HG03575 (cell line): ENCODE measurements around the gene STRBP.

Experiments used
- ATAC-seq: cut with Tn5 transposase; IDR thresholded peaks from one replicate; pipeline ENCODE4 v1.9.1; 2021; ENCODE audit not compliant: unreplicated experiment, insufficient number of reproducible peaks, low FRiP score; ENCODE audit errors: extremely low read depth

The STRBP gene

DNA sequence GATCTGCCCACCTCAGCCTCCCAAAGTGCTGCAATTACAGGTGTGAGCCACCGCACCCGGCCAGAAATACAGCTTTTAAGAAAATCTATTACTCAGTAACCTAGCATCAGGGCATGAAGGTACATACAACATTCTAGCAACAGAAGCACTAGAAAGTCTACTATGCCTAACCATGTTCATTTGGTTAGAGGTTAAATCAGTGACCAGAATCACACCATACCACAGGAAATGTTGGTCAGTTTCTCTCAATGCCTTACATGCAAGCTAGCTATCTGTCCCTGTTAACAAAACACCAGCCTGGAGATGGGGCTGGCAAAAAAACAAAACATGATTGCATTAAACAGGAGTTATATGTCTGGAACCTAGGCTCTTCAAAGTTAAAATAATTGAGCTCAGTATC, 104.1 kb downstream of the STRBP start:
- ATAC-seq = no peak

DNA sequence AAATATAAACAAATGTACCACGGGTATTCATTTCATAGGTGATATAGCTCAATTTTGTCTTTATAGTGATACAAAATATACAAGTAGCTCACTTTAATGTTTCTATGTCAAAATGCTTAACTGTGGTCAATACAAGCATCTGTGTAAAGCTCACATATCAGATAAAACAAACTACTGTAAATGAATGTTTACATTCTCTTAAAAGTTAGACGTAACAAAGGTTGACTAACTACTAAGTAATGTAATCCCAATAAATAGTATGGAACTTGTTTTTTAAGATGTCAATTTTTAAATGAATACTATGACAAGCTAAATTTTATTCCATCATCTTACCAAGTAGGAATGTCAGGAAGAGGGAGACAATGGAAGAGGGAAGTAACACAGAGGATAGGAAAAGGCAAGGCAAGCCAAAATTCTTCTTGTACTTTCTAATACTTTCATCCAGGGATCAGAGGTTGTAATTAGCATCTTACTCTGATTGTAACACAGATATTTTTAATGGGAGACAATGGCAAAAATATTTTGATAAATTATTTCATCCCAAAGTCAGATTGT, 105.5 kb downstream of the STRBP start:
- no peak for ATAC-seq

DNA sequence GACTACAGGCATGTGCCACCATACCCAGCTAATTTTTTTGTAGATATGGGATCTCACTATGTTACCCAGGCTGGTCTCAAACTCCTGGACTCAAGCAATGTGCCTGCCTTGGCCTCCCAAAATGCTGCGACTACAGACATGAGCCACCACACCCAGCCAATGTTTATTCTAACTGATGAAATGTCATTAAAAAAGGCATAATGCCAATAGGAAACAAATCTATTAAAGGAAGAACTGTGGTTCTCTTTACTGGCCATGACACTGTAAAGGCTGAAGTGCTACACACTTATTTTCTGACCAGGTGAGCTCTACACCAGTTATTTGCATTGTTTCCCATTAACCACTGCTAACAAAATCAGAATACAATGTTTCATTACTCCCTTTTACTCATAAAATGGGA, 106.0 kb downstream of the STRBP start:
- ATAC-seq = no peak

DNA sequence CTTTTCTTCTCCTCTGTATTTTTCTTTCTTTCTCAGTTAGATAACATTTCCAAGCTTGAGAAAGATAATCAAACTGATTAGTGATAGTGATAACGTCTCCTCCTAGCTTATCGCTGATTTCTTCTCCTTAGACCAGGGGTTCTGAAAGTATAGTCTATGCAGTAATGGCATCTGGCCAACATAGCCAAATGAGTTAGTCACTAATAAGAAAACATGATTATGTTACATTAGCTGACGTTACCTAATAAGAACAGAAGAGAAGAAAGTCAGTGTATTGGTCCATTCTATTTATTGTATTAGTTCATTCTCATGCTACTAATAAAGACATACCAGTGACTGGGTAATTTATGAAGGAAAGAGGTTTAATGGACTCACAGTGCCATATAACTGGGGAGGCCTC, 111.2 kb downstream of the STRBP start:
- no peak for ATAC-seq

DNA sequence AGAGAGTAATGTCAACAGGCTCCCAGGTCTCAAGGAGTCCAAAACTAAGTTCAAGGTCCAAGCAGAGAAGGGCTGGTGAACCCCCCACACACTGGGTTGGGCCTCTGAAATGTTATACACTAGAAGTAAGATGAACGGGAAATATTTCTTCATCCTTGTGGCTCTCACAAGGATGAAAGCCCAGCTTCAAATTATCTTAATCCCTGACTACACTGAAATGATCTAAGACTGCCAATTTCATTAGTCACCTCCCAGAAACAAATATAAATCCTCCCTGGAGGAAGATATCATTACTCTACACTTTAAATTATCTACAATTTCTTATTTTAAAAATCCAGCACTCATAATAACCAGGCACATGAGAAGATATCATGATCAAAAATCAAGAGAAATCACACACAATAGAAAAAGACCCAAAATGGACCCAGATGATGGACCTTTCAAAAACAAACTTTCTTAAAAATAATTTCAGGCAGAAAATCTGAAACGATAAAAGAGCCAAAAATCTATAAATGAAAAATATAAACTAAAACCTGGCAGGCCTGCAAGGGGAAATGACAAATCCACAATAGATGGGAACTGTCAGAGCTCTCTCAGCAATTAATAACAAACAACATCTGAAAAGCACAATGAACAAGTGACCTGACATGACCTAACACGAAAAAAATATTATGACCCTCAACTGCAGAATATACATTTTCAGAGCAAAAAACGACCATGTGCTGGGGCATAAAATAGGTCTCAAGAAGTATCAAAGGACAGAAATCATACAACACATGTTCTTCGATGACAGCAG, 117.5 kb downstream of the STRBP start:
- no peak for ATAC-seq

DNA sequence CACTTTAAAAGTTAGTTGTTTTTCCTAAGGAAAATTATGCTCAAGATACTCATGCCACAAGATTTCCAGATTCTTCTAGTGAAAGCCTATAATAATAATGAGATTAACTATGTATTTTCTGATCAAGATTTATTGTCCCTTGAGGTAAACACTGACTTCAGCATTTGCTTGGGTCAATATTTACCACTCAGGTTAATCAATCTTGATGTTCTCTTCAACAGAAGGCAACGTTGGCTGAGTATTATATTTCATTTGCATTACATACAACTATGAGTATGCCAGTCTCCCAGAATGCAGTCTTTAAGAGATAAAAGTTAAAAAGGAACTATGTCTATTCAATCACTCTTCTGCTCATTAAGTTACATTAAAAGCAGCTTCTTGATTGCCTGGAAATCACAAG, 119.3 kb downstream of the STRBP start:
- no peak for ATAC-seq

DNA sequence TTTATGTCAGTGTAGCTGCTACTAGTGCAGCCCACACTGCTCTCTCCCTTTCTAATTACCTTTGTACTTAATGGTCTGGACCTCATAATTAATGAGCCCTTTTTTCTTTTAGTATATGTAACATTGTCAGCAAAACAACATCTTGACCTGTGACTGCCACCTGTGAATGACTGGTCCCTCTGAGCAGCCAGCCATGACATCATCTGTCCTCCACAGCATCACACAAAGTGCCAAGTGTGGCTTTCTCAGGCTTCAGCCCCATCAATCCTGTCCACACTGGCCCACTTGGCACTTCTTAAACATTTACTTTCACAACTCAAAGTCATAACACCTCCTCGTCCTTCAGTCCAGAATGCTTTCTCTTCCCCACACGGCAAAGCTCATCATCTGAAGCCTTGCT, 130.2 kb downstream of the STRBP start:
- ATAC-seq = no peak

DNA sequence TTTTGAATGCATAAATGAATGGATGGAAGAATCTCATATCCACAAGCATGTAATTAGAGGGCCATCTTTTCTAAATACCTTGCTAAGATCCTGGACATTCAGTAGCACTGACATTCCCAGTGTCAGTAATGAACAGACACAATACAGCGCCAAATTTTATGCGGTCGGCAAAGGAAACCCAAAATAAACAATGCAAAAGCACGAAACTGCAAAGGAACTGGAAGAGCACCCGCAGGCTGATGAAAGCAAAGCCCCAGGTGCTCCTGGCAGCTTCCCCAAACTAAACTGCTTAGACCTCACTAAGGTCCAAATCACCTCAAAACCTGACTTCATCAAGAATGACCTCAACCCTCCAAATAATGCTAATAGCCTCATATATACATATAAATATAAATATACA, 133.0 kb downstream of the STRBP start:
- ATAC-seq = no peak

DNA sequence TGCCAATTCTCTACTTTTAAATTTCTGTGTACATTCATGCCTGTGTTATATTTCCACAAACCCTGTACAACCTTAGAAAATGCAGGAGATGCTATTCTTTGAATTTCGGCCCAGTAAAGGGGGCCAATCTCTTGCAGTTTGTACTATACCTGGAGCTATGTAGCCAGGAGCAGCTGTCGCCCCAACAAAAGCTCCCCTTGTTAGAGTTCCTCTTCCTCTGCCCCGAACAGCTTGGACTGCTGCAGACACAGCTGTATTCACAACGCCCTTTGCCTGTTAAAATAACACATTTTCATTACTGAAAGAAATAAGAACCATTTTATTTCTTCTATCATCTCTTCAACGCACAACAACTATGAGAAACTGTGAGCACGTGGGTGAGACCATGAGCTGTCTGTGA, 135.7 kb downstream of the STRBP start:
- ATAC-seq = no peak

DNA sequence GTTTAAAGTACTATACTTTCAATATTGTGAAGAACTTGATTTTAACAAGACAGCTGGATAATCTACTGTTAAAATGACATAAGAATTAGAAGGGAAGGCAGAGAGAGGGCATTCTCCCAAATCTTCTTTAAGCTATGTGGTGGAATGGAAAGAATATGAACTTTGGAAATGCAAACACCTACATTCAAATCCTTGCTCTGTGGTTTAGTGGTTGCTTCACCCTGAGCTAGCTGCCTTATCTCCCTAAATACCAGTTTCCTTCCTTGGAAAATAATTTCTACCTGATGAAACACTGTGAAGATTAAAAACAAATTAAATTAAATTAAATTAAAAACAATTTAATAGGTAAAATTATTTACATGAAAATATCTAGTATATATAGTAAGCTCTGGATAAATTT, 136.4 kb downstream of the STRBP start:
- ATAC-seq = no peak

DNA sequence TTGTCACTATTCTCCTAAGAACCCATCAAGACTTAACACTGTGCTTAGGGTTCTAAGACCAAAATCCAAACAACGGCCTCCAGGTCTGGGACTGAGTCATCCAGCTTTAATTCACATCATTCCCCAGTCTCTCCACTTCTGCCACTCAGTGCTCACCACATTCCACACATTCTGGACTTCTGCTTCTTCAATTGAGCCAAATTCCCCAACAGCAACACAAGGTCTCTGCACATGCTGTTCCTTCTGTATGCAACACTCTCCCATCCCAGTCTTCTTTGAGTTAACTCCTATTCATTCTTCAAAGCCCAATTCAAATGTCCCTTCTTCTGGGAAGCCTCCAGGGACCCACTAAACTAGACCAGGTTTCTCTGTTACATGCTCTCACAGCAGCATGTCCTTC, 137.1 kb downstream of the STRBP start:
- no peak for ATAC-seq

DNA sequence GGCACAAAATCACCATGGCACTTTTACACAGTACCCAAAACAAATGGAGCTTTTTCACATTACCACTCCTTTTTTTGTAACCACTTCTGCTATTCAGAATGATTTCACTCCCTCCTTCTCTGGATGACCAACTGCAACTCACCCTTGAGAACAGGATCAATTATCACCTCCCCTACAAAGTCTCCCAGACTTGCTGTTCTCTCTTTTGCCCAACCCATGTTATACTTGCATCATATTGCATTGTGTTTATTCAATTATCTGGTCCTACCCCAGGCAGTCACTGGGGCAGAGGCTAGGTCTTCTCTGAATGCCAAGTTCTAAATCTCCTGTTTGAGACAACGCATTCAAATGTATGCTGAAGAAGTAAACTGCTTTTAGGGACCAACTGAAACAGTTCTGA, 139.0 kb downstream of the STRBP start:
- ATAC-seq = no peak

DNA sequence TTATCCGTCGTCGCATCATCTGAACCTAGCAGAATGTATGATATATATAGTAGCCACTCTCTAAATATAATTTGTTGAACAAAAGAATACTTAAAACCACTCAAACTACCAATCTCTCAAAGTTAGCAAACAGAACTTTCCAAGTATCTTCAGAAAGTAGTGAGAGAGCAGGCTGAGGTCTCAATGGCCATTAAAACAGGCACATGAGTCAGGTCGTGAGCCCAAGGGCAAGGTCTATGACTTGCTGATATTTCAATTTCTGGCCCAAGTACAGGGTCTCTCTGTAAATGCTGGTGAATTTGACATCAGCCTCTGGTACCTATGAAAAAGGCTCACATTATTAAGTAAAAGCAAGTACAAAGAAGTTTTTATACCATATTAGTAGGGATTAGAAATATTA, 139.8 kb downstream of the STRBP start:
- ATAC-seq = no peak

DNA sequence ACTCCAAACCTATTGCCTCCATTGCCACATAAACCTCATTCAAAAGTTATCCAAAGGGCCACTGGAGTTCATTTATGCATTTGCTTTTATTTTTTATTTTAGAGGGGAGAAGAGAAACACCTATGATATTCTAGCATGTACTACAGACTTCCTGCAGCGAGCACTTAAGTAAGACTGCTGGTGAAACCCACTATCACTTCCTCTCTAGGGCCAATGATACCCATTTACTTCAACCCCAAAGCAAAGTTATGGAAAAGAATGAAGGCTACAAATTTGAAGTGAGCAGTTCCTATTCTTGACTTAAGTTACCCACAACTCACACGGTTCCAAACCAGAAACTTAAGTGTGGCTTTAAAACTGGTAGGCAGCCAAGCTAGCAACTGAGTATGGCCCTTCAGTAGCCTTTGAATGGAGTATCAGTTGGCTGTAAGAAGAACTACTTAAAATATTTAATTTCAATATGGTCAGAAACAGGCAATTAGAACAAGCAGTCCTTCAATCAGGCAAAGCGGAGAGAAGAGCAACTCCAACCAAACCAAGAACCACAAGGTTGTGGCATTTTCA, 140.8 kb downstream of the STRBP start:
- ATAC-seq = no peak

DNA sequence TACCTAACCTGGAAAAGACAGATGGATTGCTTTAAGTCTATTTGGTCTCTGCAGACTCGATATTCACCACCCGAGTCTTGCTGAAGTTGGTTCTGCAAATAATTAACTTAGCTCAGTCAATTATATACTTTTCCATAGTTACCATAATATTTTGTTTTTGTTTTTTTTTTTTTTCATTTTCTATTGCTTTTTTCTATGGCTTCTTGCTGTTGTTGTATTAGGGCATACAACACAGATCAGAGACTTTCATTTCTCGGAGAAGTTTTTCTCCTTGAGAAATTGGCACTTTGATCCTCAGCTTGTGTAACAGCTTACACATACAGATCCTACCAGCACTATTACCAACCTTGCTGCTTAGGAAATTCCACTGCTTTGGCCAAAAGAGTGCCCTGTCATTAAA, 146.9 kb downstream of the STRBP start:
- ATAC-seq = no peak

DNA sequence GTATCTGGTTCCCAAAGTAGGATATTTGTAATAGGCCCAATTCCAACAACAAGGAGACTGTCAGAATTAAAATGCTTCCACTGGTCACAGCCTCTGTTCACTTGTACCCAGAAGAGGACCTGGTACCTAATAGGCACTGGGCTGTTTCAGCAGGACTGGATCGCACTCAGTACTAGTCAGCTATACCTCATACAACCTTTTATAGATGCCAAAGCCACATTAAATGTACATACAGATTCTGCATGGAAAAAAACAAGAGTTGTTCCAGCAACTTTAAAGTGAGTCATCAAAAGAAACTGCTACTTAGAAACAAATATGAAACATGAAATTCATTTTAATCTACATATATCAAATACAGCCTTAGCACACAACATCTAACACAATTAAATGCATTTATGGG, 147.4 kb downstream of the STRBP start:
- ATAC-seq = no peak

DNA sequence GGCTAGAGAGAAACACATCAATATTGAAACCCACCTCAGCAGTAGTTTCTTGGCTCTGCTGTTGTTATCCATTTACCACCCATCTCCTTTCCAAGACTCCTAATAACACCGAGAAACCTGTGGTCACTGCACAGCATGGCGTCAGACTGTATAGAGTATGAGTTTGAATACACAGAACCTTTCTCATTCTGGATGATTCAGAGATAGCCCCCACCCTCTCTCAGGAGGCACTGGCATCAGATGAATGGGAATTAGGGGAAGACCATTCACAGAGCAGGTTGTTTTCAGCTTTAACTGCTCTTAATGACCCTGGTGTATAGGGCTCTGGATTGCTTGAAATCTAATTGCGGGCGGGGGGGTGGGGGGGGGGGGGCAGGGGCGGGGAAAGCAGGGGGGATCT, 148.3 kb downstream of the STRBP start:
- ATAC-seq = no peak

DNA sequence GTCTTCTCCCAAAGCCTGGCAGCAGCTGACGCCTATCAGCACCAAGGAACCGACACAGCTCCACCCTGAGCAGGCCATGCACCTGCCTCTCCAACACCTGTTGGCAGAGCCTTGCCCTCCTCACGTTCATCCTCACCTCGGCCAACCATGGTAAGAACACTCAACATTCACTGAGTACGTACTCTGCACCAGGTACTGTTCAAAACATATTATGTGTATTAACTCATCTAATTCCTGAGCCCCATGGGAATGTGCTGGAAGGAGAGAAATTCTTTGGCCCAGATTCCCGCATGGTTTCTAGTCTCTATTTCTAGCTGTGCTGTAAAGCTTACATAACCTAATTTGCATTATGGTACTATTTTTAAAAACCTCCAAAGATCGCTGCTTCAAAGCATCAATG, 148.8 kb downstream of the STRBP start:
- no peak for ATAC-seq

DNA sequence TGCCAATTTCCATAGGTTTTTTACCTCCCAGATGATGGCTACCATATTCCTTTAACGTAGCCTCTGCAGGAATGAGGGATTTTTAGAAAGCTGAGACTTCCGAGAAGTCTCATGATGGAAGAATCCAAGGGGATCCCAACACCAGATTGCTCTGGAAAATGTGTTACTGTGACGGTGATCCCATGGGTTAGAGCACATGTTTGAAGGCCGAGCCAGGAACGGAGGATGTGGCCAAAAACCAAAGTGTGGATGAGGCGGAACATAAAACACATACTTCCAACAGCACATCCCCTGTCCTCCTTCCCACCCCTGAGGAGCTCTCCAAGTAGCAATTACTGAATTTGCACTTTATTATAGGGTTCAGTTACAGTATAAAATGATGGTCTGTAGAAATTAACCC, 152.3 kb downstream of the STRBP start:
- ATAC-seq = no peak

DNA sequence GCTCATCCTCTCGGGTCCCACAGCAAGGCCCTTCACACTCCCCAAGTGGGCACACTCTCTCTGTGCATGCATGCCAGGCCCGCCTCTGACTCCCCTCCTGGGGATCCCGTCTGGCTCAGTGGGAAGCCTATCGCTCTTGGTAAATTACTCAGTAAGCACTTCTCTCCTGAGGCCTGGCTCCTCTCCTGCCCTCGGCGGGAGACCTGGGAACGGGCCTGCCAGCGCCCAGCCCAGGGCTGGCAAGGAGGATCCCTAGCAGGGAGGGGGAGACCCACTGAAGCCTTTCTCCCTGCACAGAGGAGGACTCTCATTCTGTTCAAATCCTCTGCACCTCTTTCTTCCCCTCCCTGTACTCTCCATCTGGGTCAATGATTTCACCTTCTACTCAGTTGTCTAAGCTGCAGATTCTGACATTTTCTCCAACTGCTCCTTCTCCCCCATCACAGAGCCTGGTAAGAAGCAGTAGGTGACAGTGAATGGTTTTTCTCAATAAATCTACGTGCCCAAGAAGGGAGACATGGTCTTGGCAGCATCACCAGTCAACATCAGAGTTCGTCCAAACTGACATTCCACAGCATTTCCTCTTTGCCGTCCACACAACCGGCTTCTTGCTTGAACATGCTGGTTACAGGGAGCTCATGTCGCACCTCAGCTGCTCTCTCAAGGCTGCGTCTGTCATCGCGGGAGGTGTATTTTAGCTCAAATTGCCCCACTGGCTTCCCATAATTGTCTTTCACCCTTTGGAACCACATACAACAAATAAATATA, 153.1 kb downstream of the STRBP start:
- no peak for ATAC-seq
